SJCRH30 (cell line): Measurements from ENCODE around the gene ZNF362. TPM values are rescaled to one million over a fixed set of nuclear protein-coding genes. Genes with fewer than 3 reads are reported as not detected.
A peak's percentile ranks its signal among the peaks of the same experiment; 100 is the strongest.
"Not testable (repeated sequence)": the region's sequence is repeated elsewhere in the genome, so short reads cannot be mapped to it uniquely, and the experiment has no call there.

Source experiments
- DNase-seq, 2 experiments: peaks; one replicate each; pipeline ENCODE4 v3.0.0-alpha.2; 2015 to 2020
- H3K27ac ChIP-seq: fragments of 250-450 bp; sonication (Bioruptor Pico); 2 replicates; pipeline ENCODE4 v1.5.1; 2020; ENCODE audit warnings: mild to moderate bottlenecking, moderate library complexity
- H3K27me3 ChIP-seq: fragments of 250-450 bp; sonication (Bioruptor Pico); 2 replicates; pipeline ENCODE4 v1.5.1; 2020; ENCODE audit warnings: mild to moderate bottlenecking, moderate library complexity
- H3K36me3 ChIP-seq: fragments of 250-450 bp; sonication (Bioruptor Pico); 2 replicates; pipeline ENCODE4 v1.5.1; 2020; ENCODE audit warnings: mild to moderate bottlenecking, moderate library complexity
- H3K4me1 ChIP-seq: fragments of 250-450 bp; sonication (Bioruptor Pico); 2 replicates; pipeline ENCODE4 v1.5.1; 2020; ENCODE audit warnings: mild to moderate bottlenecking, moderate library complexity
- H3K4me3 ChIP-seq: fragments of 250-450 bp; sonication (Bioruptor Pico); 2 replicates; pipeline ENCODE4 v1.5.1; 2020; ENCODE audit warnings: mild to moderate bottlenecking, moderate library complexity
- H3K9me3 ChIP-seq: fragments of 250-450 bp; sonication (Bioruptor Pico); replicated peaks from 2 replicates; pipeline ENCODE4 v1.5.1; 2020; ENCODE audit warnings: mild to moderate bottlenecking, moderate library complexity
- total RNA-seq: library from RNA; depleted of rRNA; stranded (reverse); fragments of >200 nt; shearing (Covaris generic); gene quantifications from 2 replicates; pipeline ENCODE4 v1.2.3, GENCODE V29; 2014

ZNF362 gene
- total RNA-seq, 1 experiment from 2014 or later: 29.3 TPM

DNA sequence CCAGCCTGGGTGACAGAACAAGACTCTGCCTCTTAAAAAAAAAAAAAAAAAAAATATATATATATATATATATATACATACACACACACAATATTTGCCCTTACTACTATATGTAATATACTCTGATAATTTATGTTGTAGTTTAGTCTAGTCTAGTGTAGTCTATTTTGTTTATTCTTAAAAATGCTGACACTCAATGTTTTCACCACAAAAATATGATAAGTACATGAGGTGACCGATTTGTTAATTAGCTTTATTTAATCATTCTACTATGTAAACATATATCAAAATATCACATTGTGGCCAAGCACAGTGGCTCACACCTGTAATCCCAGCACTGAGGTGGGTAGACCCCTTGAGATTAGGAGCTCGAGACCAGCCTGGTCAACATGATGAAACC, 19.8 kb upstream of the ZNF362 start:
- no peak for DNase-seq
- Histone ChIP-seq H3K27ac (no peak overlapping the region), H3K4me1 (peaks cover 15% of the 10 kb centered on the region), H3K9me3 (no peaks in the 10 kb centered on the region), H3K36me3 (no peaks in the 10 kb centered on the region), H3K4me3 (no peak overlapping the region), H3K27me3 (no peaks in the 10 kb centered on the region)

DNA sequence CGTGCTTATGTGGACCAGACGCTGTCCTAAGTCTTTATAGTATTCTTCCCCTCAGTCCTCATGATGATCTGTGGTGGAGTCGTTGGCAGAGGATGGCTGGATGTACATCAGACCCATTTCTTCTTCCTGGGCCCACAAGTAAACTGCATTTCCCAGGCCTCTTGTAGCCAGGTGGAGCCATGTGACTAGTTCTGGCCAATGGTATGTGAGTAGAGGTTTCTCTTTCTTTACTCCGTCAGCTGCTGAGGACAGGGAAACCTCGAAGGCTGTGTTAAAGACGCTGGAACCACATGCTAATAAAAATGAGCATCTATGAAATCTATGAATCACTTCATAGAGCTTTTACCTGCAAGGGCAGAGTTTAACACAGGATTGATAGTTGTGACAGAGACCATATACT, 18.7 kb upstream of the ZNF362 start:
- no peaks in the 10 kb centered on the region for H3K9me3 ChIP-seq
- peak in 1 of 2 experiments; percentile 31 for DNase-seq
- no peaks in the 10 kb centered on the region for H3K36me3 ChIP-seq
- H3K4me1 ChIP-seq: peaks cover 15% of the 10 kb centered on the region
- H3K4me3 ChIP-seq: no peak overlapping the region
- H3K27me3 ChIP-seq: no peaks in the 10 kb centered on the region
- no peak overlapping the region for H3K27ac ChIP-seq

DNA sequence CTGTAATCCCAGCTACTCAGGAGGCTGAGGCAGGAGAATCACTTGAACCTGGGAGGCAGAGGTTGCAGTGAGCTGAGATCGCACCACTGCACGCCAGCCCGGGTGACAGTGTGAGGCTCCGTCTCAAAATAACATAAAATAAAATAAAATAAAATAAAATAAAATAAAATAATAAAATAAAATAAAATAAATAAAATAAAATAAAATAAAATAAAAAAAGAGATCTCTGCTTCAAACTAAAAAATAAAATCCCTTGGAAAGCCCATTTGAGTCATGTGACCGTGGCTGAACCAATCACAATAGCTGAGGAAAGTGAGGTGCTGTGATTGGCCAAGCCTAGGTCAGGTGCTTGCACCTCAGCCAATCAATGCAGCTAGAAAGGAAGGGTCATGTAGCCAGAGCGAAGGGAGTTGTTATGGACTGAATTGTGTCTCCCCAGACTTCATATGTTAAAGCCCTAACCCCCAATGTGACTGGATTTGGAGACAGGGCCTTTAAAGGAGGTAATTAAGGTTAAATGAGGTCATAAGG, 18.0 kb upstream of the ZNF362 start:
- not testable (repeated sequence) for H3K27ac ChIP-seq, H3K27me3 ChIP-seq, H3K36me3 ChIP-seq, H3K4me3 ChIP-seq, H3K9me3 ChIP-seq
- DNase-seq: peak in 1 of 2 experiments; percentile 16
- peaks cover 15% of the 10 kb centered on the region for H3K4me1 ChIP-seq

DNA sequence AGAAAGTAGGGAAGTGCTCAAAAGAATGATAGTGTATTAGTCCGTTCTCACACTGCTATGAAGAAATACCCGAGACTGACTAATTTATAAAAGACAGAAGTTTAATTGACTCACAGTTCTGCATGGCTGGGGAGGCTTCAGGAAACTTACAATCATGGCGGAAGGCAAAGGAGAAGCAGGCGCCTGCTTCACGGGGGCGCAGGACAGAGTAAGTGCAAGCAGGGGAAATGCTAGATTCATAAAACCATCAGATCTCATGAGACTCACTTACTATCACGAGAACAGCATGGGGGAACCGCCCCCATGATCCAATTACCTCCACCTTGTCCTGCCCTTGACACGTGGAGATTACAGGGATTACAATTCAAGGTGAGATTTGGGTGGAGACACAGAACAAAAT, 16.9 kb upstream of the ZNF362 start:
- not testable (repeated sequence) for H3K27ac ChIP-seq, H3K9me3 ChIP-seq, DNase-seq, H3K4me3 ChIP-seq, H3K36me3 ChIP-seq, H3K27me3 ChIP-seq
- H3K4me1 ChIP-seq: peaks cover 18% of the 10 kb centered on the region

DNA sequence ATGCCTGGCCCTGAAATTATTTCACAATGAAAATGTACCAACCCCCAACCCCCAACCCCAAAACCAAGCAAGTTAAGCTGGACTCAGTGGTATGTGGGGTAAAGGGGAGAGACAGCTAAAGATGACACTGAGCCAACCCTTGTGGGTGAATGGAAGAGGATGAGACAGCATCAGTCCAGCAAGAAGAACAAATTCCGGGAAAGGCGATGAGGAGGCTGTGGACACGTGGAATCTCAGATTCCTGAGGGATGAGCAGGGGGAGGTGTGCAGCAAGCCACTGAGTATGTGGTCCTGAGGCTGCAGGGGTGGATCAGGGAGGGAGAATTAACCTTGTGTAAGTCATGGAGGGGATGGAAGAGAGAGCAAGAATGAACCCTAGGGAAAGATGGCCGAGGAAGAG, 14.4 kb upstream of the ZNF362 start:
- Histone ChIP-seq H3K27ac (no peak overlapping the region), H3K4me3 (no peak overlapping the region), H3K9me3 (no peaks in the 10 kb centered on the region), H3K27me3 (no peaks in the 10 kb centered on the region), H3K36me3 (no peaks in the 10 kb centered on the region), H3K4me1 (peaks cover 15% of the 10 kb centered on the region)
- DNase-seq: no peak

DNA sequence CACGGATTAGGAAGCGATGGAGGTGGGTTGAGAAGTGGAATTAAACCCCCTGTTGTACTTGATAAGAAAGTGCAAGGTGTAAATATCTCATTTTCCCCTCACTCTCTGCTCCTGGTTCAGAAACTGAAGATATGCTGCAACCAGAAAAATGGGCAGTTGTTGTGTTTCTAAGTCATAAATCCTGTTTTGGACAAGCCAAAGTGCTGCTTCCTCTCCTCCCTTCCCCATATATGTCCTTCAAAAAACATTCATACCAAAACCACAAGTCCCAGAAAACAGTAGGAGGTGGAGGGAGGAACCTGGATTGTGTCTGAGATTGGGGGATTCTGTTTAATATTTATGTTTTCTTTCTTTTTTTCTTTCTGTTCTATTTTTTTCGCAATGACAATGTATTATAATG, 13.6 kb upstream of the ZNF362 start:
- peaks cover 17% of the 10 kb centered on the region for H3K4me1 ChIP-seq

DNA sequence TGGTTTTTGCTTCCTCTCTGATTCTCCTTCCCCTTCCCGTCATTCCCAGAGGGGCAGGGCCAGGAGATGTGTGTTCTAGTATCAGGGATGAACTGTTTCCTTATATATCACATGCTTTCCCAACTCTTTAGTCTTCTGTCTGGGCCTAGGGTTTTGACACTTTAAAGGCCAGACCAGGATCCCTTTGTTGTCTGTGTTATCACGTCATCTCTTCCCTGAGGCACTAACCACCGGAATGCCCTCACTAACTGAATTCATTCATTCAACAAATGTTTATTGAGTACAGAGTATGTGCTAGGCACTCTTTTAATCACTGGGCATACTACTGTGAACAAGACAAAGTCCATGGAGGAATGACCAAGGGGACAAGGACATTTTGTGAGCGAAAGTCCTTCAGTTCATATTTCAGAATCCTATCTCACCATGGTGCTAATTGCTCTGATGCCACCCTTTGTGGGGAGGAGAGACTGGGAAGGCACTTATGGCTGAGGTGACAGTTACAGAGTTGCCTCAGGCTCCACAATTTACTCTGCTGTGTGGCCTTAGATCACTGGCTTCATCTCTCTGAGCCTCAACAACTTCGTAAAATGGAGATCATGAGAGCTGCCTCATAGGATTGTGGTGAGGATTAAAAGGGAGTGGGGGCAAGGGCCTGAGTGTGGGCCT, 12.0 kb upstream of the ZNF362 start:
- H3K27ac ChIP-seq: peak overlapping the region; percentile 60
- DNase-seq: peak; percentile 81 to 90
- no peaks in the 10 kb centered on the region for H3K27me3 ChIP-seq
- no peak overlapping the region for H3K4me3 ChIP-seq
- no peaks in the 10 kb centered on the region for H3K9me3 ChIP-seq
- peaks cover 33% of the 10 kb centered on the region for H3K4me1 ChIP-seq
- H3K36me3 ChIP-seq: no peaks in the 10 kb centered on the region

More for the DNA sequence above, 13.6 kb upstream of the ZNF362 start:
- no peak for DNase-seq
- H3K27ac ChIP-seq: no peak overlapping the region
- no peaks in the 10 kb centered on the region for H3K36me3 ChIP-seq
- H3K9me3 ChIP-seq: no peaks in the 10 kb centered on the region
- H3K27me3 ChIP-seq: no peaks in the 10 kb centered on the region
- no peak overlapping the region for H3K4me3 ChIP-seq

DNA sequence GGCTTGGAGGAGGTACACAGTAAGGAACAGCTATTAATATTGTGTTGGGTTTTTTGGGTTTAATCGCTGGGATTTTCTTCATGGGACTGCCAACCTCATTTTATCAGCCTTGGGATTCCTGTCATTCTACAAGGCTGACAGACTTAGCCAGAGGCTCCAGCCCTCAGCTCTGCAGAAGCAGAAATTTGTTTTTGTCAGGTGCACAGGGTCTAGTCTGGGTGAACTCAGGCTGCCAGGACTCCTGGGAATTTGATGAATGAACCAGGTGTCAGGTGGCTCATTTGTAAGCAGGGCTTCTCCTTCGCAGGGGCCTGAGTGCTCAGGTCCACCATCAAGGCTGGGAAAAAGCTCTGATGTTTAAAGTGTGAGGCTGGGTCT, 11.5 kb upstream of the ZNF362 start:
- Histone ChIP-seq H3K27me3 (no peaks in the 10 kb centered on the region), H3K27ac (peak overlapping the region; percentile 60), H3K36me3 (no peaks in the 10 kb centered on the region), H3K4me1 (peaks cover 33% of the 10 kb centered on the region), H3K9me3 (no peaks in the 10 kb centered on the region), H3K4me3 (no peak overlapping the region)
- DNase-seq: no peak

DNA sequence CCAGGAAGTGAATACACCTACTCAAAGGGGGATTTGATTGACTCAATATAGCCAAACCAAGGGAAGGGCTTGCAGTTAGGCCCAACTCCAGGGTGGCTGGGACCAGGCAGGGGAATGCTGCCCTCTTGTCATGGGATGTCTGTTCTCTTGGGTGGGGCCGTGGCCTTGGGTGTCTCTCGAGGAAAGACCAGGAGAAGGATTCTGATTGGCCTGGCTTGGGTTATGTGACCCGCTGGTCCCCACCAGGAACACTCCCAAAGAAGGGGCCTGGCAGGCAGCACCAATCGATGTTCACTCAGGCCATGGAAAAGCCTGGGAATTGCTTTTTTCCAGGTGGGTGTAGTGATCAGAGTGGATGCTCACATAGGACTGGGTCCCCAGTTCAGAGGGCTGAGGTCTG, 10.1 kb upstream of the ZNF362 start:
- no peaks in the 10 kb centered on the region for H3K27me3 ChIP-seq
- H3K9me3 ChIP-seq: no peaks in the 10 kb centered on the region
- no peaks in the 10 kb centered on the region for H3K36me3 ChIP-seq
- DNase-seq: no peak
- peaks cover 33% of the 10 kb centered on the region for H3K4me1 ChIP-seq
- H3K27ac ChIP-seq: no peak overlapping the region
- no peak overlapping the region for H3K4me3 ChIP-seq

DNA sequence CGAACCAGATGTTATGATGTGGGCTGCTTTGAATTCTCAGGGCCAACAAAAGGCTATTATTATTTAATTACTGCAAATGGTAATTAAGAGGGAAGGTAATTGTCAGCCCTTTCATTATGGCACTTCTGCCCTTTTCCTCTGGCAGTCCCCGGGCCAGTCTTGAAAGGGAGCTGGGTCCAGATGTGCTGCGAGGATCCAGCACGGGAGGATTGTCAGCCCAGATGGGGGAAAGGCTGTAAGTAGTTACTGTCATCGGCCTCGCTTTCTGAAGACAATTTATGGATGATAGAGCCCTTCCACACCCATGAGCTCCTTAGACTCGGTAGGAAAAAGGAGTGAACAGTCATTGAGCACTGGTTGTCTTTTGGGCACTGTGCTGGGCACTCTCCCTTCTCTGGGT, 8.7 kb upstream of the ZNF362 start:
- Histone ChIP-seq H3K27me3 (no peaks in the 10 kb centered on the region), H3K4me3 (no peak overlapping the region), H3K27ac (no peak overlapping the region), H3K4me1 (peaks cover 33% of the 10 kb centered on the region), H3K9me3 (no peaks in the 10 kb centered on the region), H3K36me3 (no peaks in the 10 kb centered on the region)
- no peak for DNase-seq

DNA sequence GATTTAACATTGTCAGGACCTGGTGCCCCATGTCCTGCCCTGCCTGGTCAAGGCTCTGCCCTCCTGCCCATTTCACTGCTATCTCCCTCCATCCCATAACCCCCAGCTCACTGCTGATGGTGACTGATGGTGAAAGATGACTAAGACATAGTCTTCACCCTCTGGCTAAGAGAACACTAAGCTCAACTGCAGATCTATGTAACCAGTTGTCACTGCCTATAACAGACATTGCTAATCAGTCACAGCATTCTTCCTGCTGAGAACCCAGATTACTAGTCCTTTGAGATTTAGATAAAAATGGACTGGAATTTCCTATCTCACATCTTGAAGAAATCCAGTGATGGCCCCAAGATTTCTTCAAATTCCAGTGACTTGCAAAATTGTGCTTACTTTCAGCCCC, 8.0 kb upstream of the ZNF362 start:
- H3K27me3 ChIP-seq: no peaks in the 10 kb centered on the region
- peaks cover 33% of the 10 kb centered on the region for H3K4me1 ChIP-seq
- H3K36me3 ChIP-seq: no peaks in the 10 kb centered on the region
- DNase-seq: peak; percentile 45 to 75
- H3K4me3 ChIP-seq: no peak overlapping the region
- H3K9me3 ChIP-seq: no peaks in the 10 kb centered on the region
- H3K27ac ChIP-seq: peak overlapping the region; percentile 27; the same call in 1 of the 2 replicates

DNA sequence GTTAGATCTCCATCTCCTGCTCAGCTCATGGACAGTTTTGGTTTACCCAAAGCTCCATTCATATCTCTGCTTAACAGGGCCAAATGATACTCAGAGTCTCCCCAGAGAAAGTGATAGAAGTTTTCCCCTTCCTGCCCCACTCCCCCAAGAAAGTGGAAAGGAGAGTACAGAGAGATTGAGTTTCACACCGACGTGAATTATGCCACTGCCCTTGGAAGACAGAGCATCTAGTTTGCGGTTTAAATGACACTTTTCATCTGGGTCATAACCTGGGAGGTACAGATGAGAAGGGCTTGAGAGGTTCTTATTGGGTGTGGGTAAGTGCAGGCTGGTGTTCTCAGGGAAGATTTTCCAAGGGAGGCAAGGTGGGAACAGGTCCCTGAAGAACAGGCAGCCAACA, 6.9 kb upstream of the ZNF362 start:
- H3K9me3 ChIP-seq: no peaks in the 10 kb centered on the region
- no peak for DNase-seq

DNA sequence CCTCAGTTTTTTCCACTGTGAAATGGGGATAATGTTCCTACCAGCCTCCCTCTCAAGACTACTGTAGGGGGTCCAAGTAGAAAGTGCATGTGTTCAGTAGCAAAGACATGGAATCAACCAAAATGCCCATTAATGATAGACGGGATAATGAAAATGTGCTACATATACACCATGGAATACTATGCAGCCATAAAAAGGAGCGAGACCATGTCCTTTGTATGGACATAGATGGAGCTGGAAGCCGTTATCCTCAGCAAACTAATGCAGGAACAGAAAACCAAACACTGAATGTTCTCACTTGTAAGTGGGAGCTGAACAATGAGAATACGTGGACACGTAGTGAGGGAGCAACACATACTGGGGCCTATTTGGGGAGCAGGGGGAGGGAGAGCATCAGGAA, 6.1 kb upstream of the ZNF362 start:
- Histone ChIP-seq H3K4me1 (peaks cover 18% of the 10 kb centered on the region), H3K4me3 (no peak overlapping the region), H3K27ac (no peak overlapping the region), H3K36me3 (no peaks in the 10 kb centered on the region), H3K9me3 (no peaks in the 10 kb centered on the region), H3K27me3 (no peaks in the 10 kb centered on the region)
- no peak for DNase-seq

More for the DNA sequence above, 6.9 kb upstream of the ZNF362 start:
- Histone ChIP-seq H3K4me3 (no peak overlapping the region), H3K27me3 (no peaks in the 10 kb centered on the region), H3K27ac (no peak overlapping the region), H3K4me1 (peaks cover 25% of the 10 kb centered on the region), H3K36me3 (no peaks in the 10 kb centered on the region)

DNA sequence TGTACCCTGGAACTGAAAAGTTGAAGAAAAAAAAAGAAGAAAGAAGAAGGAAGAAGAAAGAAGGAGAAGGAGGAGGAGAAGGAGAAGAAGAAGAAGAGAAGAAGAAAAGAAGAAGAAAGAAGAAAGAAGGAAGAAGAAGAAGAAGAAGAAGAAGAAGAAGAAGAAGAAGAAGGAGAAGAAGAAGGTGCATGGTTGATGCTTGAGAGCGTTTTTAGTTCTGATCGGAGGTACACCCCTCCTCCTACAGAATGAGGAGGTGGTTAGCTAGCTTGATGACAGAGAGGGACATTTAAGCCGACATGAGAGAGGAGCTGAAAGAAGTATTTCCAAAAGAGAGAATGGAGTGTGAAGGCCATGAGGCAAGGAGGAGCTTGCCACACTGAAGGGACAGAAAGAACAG, 5.6 kb upstream of the ZNF362 start:
- Histone ChIP-seq H3K4me1 (peaks cover 18% of the 10 kb centered on the region), H3K27me3 (no peaks in the 10 kb centered on the region), H3K36me3 (no peaks in the 10 kb centered on the region), H3K27ac (no peak overlapping the region), H3K4me3 (no peak overlapping the region), H3K9me3 (no peaks in the 10 kb centered on the region)
- DNase-seq: no peak

DNA sequence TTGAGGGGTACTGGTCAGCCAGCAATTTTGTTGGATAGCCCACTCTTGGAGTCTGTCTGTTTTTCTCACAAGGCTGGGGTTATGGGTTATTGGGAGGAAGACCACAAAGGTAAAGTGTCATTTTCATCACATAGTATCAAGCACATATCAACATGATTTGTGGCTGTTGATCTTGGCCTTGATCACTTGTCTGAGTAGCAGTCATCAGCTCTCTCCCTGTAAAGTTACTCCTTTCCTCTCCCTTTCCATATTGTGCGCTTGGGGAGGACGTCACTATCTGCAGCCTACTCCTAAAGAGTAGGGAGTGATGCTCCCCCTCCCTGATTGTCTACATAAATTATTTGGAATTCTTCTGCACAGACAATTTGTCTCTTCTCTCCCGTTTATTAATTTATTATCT, 1.8 kb upstream of the ZNF362 start:
- Histone ChIP-seq H3K4me1 (peaks cover 14% of the 10 kb centered on the region; the same call in 1 of the 2 replicates), H3K27me3 (no peaks in the 10 kb centered on the region), H3K36me3 (0 out of 2 replicates have a peak, but pooled peaks cover 2% of the 10 kb centered on the region), H3K9me3 (no peaks in the 10 kb centered on the region), H3K27ac (no peak overlapping the region), H3K4me3 (no peak overlapping the region)
- DNase-seq: no peak
